DND-41 (cell line): ENCODE data around the gene CEACAM16.

Source experiments
- CTCF ChIP-seq: IDR thresholded peaks from 2 replicates; pipeline ENCODE4 v1.5.1; 2012; ENCODE audit warnings: borderline replicate concordance, low read length, moderate library complexity, mild to moderate bottlenecking; ENCODE audit not compliant: poor library complexity, severe bottlenecking; ENCODE audit errors: extremely low read depth
- EZH2 ChIP-seq: IDR thresholded peaks from 3 replicates; pipeline ENCODE4 v1.6.1; 2012; ENCODE audit warnings: borderline replicate concordance, low read depth, mild to moderate bottlenecking, moderate library complexity, low read length, inconsistent platforms; ENCODE audit not compliant: severe bottlenecking

DNA sequence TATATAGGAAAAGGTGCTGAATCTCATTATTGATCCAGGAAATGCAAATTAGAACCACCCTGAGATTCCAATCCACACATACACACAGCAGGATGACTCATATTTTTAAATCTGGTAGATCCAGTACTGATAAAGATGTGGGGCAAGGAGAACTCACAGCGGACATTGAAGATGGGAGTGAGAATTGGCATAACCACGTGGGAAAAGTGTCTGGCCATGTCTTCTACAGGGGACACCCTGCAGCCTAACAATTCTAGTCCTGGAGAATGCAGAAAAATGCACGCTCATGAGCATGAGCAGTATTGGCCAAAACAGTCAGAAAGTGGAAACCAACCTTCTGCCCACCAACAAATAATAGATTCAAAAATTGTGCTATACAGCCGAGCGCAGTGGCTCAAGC lies 36.1 kb downstream of the CEACAM16 start:
- TF ChIP-seq CTCF (no peak), EZH2 (no peak)
